Stimulated activated CD4-positive, alpha-beta T cell treated with anti-CD3 and anti-CD28 coated beads, Interleukin-12 subunit alpha, Interleukin-12 subunit beta, amount 100 ng/mL, for 48 hours (primary cell): Measurements from ENCODE around the gene ULBP1.
"Not testable (repeated sequence)": the region's sequence is repeated elsewhere in the genome, so short reads cannot be mapped to it uniquely, and the experiment has no call there.

ENCODE experiments used
- DNase-seq, 3 donors: peaks; one replicate each; pipeline ENCODE4 v3.0.0-alpha.2; 2020; ENCODE audit warnings: low read depth in 2 of 3, low spot score in 1 of 3

Gene ULBP1

DNA sequence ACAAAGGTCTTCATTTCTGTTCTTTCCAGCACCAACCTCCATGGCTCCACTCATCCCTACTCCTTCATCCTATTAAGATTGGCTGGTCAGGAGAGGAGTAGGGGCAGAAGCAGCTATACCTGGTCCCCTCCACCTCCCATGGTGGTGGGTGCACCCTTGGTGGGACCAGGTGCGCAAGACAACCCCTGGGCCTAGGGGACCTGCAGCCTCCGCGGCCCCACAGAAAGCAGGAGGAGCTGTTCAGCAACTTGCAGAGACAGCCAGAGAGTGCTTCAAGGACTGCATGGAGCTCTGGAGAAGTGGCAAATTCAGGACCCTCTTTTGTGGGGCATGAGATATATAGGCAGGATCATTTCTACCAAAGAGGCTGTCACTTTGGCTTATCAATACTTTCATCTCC, 12.1 kb upstream of the ULBP1 start:
- no peak for DNase-seq

DNA sequence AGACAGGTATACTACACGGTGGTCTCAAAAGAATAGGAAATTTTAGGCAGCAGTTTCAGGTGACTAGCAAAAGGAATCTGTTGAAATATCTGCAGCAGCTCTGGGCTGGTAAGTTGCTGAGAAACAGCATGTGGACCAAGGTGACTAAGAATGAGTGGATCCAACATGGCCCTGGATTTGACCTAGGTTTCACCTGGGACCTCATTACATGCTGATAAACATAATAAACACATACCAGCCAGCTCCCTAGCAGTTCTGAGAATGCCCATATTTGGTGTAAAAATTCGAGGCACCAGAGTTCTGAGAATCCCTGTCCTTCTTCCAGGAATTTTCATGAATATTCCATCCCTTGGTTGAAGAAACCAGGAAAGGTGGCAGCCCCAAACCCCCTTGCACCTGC, 10.4 kb upstream of the ULBP1 start:
- not testable (repeated sequence) for DNase-seq

DNA sequence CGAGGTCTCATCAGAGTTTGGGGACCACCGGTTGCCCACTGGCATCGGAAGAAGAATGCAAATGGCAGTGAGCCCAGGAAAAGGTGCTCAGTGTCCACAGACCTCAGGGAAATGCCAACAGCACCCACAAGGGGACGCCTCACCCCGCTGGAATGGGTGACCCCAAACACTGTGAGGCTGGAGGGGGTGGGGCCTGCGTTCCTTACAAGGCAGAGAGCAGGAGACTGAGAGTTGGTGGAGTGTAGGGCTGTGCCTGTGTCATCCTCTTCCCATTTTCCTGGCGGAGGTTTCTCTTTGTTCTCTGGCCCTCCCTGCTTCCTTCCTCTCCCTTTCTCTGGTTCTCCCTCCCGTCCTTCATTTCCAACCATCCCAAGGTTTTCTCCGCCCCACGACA, 9.8 kb upstream of the ULBP1 start:
- not testable (repeated sequence) for DNase-seq

DNA sequence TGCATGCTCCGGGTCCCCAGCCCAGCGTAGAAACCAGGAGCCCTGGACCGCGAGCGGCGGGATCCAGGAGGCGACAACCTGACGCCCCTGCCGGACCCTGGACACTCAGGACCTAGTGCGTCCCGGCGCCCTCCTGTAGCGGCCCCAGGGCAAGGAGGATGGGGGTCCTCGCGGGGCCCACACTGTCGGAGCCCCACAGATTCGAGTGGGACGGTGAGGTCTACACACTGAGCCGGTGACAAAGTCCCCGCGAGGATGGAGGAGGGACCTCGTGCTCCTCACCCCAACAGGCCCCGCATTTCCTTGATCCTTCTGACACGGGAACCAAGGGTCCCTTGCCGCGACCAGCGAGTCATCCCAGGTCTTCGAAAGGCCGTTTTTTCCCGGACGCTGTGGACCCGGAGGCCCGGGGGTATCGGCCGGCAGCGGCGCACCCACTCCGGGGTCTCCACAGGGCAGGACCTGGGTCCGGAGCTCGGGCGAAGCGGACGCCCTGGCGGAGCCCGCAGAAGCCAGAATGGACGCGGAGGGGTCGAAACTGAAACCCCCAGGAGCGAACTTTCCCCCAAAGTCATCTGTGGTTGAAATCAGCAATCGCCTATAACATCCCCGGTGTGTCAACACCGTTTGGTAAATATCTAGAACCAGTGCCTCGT, 9.3 kb upstream of the ULBP1 start:
- DNase-seq: not testable (repeated sequence)

DNA sequence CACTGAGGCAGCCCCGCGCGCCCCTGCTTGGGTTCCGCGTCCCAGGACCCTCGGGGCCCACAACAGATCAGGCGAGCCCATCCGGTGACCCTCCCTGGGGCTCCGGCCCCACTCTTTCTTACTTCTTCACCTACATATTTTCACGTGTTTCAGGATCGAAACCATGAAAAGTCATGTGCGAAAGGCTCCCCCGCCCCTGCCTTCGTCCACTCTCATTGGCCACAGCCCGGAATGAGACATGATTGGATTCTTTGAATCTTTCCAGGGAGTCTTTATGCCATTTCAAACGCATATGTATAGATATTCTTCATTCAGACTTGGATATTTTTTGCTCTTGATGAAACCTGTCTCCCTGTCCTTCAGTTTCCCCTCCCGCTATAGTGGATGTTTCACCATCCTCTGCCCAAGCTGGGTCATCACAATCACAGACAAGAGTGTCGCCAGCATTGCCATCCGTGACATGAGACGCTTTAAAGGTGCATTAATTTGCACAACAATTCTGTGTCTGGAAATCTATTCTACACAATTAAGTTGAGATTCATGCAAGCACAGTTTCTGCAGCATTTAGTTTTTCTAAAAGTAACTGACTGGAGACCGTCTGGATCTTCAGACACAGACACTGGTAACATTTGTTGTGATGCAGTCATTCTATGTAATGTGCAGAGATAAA, 8.6 kb upstream of the ULBP1 start:
- DNase-seq: not testable (repeated sequence)

DNA sequence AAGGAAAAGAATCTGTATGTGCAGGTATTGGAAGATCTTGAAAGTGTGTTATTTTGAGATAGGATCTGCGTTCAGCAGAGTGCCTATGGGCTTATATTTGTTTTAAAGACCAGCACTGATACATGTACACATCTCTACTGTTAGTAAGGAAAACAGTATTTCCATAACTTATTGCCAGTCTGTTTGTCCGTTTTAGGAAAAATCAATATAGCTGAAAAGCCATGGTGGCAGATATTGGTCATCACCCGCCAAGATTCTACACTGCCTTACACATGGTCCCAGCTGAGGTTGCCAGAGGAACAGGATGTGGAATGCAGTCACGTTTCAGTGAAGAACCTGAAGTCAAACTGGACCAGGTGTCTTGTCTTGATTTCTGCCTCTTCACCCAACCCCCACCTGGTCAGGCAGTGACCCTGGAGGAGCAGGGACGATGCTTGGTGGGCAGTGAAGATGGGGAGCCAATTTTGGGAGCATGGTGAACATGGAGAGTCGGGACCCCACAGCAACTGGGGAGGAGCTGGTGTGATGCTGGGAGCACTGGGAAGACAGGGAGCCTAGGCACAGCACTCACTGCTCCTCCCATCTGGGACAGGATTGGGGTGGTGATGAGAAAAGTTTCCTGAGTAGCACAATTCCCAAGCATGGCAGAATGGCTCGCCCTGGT, 8.0 kb upstream of the ULBP1 start:
- DNase-seq: not testable (repeated sequence)

DNA sequence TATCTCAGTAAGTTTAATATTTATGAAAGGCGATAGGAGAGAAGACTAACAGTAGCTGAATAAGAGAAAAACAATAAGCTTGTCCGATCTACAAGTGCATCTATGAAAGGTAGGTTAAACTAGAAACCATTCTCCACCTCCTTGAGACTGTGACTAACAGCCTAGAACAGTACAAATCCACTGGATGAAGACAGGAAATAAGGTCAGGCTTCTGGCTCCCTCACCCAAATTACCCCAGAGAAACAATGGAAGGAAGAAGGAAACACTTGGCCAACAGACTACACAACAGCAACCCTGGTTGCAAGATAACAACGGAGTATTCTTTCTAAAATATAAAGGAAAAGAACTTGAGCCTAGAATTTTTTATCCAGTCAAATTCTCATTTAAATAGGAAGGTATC, 5.6 kb upstream of the ULBP1 start:
- not testable (repeated sequence) for DNase-seq

DNA sequence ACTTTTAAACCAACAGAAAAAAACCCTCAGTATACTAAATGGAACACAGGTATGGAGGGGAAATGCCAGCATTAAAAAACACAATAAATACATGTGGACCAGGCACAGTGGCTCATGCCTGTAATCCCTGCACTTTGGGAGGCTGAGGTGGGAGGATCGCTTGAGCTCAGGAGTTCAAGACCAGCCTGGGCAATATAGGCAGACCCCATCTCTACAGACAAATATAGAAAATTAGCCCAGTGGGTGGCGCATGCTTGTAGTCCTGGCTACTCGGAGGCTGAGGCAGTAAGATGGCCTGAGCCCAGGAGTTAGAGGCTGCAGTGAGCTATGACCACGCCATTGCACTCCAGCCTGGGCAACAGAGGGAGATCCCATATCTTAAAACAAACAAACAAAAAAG, 3.9 kb upstream of the ULBP1 start:
- not testable (repeated sequence) for DNase-seq

DNA sequence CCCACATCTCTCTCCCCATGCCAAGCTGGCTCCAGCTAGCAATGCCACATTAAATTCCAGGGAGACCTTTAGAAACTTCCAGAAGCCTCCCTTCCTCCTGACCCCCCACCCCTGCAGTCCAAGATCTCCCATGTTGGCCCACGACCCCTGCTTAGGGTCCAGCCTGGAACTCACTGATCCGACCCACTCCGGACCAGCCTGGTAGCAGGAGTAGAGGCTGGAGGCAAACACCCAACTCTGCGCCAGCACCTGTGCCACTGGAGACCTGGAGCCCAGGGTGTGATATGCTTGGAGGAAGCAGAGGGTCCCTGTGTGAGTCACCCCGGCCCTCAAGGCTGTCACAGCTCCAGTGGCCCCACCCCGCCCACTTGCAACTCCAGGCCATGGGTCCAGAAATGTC, 3.3 kb upstream of the ULBP1 start:
- no peak for DNase-seq

DNA sequence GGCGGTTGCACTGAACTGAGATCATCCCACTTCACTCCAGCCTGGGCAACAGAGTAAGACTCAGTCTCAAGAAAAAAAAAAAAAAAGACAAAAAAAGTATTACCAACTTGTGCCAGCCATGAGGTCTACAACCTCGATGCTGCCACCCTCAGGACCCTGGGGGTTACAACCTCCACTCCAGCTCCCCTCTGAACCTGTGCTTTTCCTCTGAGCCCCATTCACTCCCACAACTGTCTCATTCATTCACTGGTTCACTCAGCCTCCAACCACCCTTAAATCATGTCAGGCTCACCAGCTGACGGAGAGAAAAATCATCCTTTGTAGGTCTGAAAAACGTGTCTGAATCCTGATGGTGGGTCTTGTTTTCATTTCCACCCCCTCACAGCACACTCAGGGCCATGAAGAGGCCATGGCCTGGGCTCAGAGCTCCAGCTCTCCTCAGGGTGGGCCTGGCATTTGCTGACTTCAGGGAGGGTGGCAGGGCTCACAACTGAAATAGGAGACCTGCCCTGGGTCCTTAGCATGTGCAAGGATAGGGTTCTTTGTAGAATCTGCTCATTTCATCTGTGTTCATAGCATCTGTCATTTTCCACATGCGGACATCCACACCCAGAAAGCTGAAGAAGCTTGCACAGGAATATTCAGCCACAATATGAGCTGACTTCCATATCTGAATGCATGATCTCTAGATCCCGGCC, 1.9 kb upstream of the ULBP1 start:
- DNase-seq: peak in 1 of 3 donors; percentile 26

DNA sequence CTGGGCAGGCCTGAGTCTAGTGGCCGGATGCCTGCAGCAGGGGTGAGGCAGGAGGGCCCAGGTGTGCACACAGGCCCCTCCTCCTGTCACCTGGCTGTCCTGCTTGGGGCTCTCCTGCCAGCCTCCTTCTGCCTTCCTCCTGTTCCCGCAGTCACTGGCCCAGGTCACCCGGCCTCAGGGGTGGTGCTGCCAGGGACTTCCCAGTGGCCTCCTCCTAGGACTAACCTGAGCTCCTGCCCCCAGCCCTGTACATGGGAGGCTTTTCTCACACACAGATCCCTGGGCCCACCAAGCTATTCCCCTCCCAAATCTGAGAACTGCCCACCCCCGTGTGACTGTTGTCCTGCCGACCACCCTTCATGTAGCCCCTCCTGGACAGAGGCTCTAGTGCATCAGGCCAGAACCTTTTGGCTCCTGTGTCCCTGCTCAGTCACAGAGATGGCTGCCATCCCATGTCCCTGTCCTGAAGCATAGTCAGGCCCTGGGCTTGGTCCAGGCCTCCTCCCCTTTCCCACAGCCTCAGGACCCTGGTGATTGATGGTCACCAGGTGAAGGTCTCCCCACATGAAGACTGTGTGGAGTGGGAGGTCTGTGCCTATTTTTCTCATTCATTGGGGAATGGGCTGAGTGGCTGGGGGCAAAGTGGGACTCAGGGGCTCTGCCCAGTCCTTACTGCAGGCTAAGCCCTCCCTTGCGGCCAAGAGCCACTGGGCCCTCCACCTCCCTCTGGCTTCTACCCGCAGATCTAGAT, 1.1 kb upstream of the ULBP1 start:
- no peak for DNase-seq

DNA sequence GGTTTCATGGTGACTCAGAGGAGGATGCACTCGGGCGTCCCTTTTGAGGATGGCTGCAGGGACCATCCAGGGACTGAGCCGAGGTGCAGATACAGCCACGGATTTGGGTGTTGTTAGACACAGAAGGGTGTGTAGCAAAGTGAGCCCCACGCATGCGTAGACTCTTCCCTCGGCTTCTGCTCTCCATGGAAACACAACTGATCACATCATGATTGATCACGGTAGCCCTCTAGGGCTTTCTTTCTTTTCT, 606 bp upstream of the ULBP1 start:
- peak in 2 of 3 donors; percentile 29 to 34 for DNase-seq

DNA sequence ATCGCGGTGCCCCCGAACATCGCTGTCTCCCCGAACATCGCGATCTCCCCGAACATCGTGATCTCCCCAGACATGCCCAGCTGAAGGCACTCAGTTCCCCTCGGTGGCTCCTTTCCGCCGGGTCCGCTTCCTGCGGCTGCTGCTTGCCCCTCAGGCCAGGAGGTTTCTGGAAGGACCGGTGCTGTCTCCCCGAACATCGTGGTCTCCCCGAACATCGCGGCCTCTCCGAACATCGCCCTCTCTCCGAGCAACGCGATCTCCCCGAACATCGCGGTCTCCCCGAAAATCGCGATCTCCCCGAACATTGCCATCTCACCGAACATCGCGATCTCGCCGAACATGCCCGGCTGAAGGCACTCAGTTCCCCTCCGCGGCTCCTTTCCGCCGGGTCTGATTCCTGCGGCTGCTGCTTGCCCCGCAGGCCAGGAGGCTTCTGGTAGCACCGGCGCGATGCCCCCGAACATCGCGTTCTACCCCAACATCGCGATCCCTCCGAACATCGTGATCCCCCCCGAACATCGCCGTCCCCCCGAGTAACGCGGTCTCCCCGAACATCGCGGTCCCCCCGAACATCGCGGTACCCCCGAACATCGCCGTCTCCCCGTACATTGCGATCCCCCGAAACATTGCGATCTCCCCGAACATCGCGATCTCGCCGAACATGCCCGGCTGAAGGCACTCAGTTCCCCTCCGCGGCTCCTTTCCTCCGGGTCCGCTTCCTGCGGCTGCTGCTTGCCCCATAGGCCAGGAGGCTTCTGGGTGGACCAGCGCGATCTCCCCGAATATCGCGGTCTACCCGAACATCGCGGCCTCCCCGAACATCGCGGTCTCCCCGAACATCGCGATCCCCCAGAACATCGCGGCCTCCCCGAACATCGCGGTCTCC, 808 bp downstream of the ULBP1 start:
- DNase-seq: no peak

DNA sequence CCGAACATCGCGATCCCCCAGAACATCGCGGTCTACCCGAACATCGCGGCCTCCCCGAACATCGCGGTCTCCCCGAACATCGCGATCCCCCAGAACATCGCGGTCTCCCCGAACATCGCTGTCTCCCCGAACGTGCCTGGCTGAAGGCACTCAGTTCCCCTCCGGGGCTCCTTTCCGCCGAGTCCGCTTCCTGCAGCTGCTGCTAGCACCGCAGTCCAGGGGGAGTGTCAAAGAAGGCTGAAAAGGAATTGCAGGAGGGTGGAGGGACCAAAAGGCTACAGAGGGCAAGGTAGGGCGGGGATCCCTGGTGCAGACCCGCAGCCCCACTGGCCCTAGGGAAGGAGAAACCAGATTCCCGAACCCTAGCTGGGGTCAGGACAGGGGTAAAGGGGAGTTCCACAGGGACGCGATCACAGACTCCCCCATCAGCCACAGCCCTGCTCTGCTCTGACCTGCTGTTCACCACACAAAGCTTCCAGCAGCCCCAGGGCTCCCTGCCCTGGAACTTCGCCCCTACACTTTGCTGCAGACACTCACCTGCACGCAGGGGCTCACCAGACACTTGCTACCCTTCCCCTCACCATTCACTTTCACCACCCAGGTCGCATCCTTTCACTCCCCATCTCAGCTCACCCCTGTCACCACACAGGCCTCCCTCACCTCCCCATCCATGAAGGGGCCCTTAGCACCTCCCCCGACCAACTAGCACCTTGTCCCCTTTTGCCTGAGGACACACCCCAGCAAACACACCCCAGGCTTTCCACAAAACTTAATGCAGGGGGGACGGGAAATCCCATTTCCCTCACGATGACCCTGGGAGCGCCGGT, 1.7 kb downstream of the ULBP1 start:
- DNase-seq: no peak

DNA sequence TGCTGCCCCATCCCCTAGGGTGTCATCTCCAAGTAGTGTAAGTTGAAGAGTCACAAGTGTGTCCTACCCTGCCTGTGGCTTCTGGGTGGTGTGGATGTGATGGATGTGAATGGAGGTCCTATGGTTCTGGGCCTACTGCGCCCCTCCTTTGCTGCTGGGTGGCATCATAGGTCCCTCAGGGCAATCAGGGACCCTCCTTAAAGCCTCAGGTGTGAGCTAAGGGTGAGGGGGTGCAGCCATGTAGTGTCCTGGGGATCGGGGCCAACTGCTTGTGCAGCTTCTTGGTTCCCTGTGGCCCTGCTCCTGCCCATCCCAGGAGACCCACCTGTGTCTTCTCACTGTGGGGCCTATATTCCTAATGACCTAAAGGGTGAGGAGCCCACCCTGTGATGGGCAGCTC, 2.6 kb downstream of the ULBP1 start:
- not testable (repeated sequence) for DNase-seq

DNA sequence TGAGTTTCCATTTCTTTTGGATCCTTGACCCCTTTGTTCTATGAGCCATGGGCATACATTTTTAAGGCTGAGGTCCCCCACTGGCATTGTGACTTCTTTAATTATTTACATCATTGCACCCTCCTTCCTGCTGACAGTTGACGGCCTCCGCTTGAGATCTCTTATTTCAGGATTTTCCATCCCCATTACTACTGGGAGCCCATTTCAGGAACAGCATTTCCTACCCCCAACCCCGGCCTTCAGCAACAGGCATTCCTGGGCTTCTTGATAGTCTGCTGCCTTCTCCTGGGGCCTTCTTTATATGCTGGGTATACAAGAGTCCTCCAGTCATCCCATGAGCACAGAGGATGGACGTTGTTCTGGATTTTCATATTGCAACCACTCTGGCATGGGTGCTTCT, 3.8 kb downstream of the ULBP1 start:
- no peak for DNase-seq

DNA sequence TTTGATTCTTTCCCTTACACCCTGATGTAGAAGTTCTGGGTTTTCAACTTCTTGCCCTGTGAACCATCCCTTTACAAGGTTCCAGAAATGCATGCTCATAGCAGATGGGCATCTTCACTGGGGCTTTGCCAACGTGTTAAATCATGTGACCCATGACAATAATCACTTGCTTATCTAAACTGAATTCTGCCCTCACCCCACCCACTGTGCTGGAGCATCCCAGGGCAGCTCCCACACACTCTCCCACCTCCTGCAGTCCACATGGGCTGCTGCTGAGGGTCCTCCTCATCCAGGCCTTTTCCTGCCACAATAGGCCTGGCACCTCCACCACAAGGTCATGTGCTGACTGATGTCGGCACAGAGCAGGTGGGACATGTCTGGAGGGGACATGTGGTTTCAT, 4.3 kb downstream of the ULBP1 start:
- not testable (repeated sequence) for DNase-seq

DNA sequence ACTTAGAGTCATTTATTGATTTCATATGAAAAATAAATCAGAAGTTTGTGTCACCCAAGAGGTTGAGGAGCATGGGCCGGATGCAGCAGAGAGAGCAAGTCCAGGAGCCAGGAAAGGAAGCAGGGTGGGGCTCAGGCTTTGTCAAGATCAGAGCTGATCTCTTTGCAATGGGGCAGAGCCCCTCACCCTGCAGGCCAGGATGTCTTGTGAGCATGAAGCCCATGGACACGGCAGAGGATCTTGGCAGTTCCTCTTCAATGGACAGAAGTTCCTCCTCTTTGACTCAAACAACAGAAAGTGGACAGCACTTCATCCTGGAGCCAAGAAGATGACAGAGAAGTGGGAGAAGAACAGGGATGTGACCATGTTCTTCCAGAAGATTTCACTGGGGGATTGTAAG, 5.2 kb downstream of the ULBP1 start:
- not testable (repeated sequence) for DNase-seq

DNA sequence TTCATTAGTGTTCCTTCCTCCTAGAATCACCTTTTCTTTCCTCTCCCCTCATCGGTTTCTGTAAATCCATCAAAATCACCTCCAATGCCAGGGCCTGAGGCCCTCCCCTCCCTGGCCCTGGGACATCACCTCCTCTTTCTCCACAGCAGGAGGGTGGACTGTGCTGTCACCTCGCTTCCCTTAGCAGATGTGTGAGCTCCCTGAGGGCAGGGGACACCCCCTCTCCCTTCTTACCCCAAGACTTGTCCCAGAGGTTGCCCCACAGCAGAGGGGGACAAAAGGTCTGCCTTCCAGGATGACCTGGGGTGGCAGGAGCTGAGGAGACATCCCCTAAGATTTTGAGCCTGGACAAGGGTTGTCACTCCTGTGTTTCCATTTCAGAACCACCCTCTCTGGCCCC, 5.9 kb downstream of the ULBP1 start:
- DNase-seq: no peak

DNA sequence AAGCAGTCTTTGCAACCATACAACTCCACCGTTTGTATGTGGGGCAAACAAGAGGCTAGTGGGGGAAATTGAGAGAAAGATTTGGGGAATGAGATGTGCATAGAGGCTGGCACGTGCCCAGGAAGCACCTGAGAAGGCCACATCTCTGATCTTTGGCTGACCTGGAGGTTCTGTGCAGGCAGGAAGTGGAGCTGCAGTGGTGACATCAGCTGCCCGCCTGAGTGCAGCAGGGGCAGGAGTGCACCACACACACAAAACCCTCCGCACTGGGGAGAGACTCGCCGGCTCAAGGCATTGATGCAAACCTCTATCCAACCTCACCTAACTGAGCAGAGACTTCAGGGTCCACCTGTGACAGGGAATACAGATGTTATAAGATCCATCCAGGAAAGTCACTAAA, 10.7 kb downstream of the ULBP1 start:
- not testable (repeated sequence) for DNase-seq
